Measurements from ENCODE around the gene USP24. TPM values are rescaled to one million over a fixed set of nuclear protein-coding genes. Genes with fewer than 3 reads are reported as not detected.

Gene USP24
- total RNA-seq, 1 donor from 2014 or later: 50.5 TPM

DNA sequence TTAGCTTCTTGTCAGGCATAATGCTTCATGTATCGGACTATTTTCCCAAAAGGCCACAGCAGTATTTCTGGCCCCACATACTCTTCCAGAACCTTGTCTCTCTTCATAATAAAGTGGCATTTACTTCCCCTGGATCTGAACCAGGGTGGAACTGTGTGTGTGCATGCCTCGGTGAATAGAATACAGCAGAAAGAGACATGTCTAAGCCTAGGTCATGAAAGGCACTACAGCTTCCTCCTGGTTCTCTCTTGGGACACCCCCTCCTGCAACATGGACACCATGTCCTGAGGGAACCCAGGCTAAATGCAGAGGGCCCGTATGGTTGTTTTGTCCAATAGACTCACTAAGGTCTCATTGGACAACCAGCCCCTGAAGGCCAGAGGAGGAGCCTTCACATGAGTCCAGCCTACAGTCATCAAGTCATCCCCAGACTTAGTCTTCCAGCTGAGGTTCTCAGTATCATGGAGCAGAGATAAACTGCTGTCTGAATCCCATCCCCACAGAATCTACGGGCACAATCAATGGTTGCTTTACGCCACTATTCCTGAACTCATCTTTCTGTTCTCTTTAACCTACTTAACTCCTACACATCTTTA lies 35.0 kb downstream of the USP24 start:
- no peak for TF ChIP-seq EZH2 (IDR thresholded peaks at IDR 0.05)
- TF ChIP-seq, protein P1, sequence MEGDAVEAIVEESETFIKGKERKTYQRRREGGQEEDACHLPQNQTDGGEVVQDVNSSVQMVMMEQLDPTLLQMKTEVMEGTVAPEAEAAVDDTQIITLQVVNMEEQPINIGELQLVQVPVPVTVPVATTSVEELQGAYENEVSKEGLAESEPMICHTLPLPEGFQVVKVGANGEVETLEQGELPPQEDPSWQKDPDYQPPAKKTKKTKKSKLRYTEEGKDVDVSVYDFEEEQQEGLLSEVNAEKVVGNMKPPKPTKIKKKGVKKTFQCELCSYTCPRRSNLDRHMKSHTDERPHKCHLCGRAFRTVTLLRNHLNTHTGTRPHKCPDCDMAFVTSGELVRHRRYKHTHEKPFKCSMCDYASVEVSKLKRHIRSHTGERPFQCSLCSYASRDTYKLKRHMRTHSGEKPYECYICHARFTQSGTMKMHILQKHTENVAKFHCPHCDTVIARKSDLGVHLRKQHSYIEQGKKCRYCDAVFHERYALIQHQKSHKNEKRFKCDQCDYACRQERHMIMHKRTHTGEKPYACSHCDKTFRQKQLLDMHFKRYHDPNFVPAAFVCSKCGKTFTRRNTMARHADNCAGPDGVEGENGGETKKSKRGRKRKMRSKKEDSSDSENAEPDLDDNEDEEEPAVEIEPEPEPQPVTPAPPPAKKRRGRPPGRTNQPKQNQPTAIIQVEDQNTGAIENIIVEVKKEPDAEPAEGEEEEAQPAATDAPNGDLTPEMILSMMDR (IDR thresholded peaks at IDR 0.05): no peak
- TF ChIP-seq EZH2phosphoT487 (IDR thresholded peaks at IDR 0.05): no peak
- H3F3A ChIP-seq (ENCODE audit: low read depth): no peaks in the 10 kb centered on the region
- peaks cover 13% of the 10 kb centered on the region for H3K9me3 ChIP-seq (ENCODE audit: low read depth)
- no peak for DNase-seq (ENCODE audit: low spot score)
- Mint-ChIP-seq H3K9me3 (peaks cover 24% of the 10 kb centered on the region), H3K4me1 (no peaks in the 10 kb centered on the region), H3K4me3 (no peak overlapping the region), H3K27me3 (ENCODE audit: insufficient read depth, low read depth) (no peaks in the 10 kb centered on the region), H3K36me3 (peaks cover 32% of the 10 kb centered on the region), H3K27ac (no peak overlapping the region)
- no peak overlapping the region for H3K27ac ChIP-seq
- no peaks in the 10 kb centered on the region for H3K4me1 ChIP-seq
- H3K27me3 ChIP-seq: no peaks in the 10 kb centered on the region
- H3K4me2 ChIP-seq: no peak overlapping the region
- H3K9ac ChIP-seq: no peak overlapping the region
- no peaks in the 10 kb centered on the region for H4K20me1 ChIP-seq (ENCODE audit: low read depth)
- H3K79me2 ChIP-seq (ENCODE audit: low read depth): peaks cover 63% of the 10 kb centered on the region
- no peaks in the 10 kb centered on the region for H3K36me3 ChIP-seq
- no peak overlapping the region for H2AFZ ChIP-seq (replicated peaks)
- H3K4me3 ChIP-seq: no peak overlapping the region

DNA sequence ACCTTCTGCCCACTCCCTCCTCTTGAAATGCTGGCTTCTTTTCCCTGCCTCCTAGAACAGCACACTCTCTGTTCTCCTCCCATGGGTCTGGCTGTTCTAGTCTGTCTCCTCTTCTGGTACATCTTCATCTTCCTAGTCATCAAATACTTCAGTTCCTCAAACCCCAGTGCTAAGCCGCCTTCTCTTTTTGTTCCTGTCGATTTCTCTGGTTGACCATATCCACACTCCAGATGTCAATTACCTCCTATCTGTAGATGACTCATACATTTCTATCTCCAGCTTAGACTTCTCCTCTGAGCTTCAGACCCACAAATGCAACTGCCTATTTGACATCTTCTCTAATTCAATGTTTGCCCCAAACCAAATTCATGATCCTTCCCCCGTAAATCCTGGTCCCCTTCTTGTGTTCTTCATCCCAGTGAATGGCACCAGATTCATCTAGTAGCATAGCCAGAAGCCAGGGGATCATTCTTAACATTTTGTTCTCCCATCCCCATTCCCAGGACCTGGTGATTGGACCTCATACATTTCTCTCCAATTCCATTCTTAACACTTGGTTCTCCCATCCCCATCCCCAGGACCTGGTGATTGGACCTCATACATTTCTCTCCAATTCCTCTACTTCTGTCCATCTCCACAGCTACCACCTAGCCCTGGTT lies 35.9 kb downstream of the USP24 start:
- Histone ChIP-seq H3K79me2 (ENCODE audit: low read depth) (peaks cover 55% of the 10 kb centered on the region), H3F3A (ENCODE audit: low read depth) (no peaks in the 10 kb centered on the region), H3K36me3 (no peaks in the 10 kb centered on the region), H3K27ac (no peak overlapping the region), H3K27me3 (no peaks in the 10 kb centered on the region), H3K9ac (no peak overlapping the region), H2AFZ (replicated peaks) (no peak overlapping the region), H3K9me3 (ENCODE audit: low read depth) (peaks cover 6% of the 10 kb centered on the region), H4K20me1 (ENCODE audit: low read depth) (no peaks in the 10 kb centered on the region), H3K4me2 (no peak overlapping the region), H3K4me3 (no peak overlapping the region), H3K4me1 (no peaks in the 10 kb centered on the region)
- peaks cover 17% of the 10 kb centered on the region for H3K9me3 Mint-ChIP-seq
- no peaks in the 10 kb centered on the region for H3K4me1 Mint-ChIP-seq
- TF ChIP-seq EZH2phosphoT487 (IDR thresholded peaks at IDR 0.05): no peak
- no peak for TF ChIP-seq EZH2 (IDR thresholded peaks at IDR 0.05)
- TF ChIP-seq, protein P1 (IDR thresholded peaks at IDR 0.05): no peak
- H3K27ac Mint-ChIP-seq: no peak overlapping the region
- H3K4me3 Mint-ChIP-seq: no peak overlapping the region
- H3K36me3 Mint-ChIP-seq: peaks cover 26% of the 10 kb centered on the region
- no peak for DNase-seq (ENCODE audit: low spot score)
- H3K27me3 Mint-ChIP-seq (ENCODE audit: insufficient read depth, low read depth): no peaks in the 10 kb centered on the region

DNA sequence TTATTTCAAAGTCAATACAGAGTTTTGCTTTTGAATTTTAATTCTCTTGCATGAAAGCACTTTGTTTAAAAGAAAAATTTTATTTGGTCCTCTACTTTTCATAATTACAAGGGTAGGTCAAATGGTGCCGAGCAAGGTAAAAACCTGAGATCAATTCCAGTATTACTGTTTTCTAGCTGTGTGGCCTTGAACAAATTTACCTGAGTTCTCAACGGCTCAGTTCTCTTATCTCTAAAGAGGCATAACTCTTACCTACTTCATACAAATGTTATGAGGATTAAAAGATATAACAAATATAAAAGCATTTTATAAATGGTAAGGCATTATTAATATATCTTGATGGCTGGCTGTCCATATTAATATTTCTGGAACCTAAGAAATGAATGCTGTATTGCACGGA lies 42.5 kb downstream of the USP24 start:
- H3K4me1 Mint-ChIP-seq: peaks cover 10% of the 10 kb centered on the region
- H3K9me3 Mint-ChIP-seq: no peaks in the 10 kb centered on the region
- H3K4me3 Mint-ChIP-seq: no peak overlapping the region
- H3F3A ChIP-seq (ENCODE audit: low read depth): no peaks in the 10 kb centered on the region
- peaks cover 17% of the 10 kb centered on the region for H3K36me3 Mint-ChIP-seq
- no peaks in the 10 kb centered on the region for H3K9me3 ChIP-seq (ENCODE audit: low read depth)
- no peak overlapping the region for H3K4me3 ChIP-seq
- H3K9ac ChIP-seq: no peak overlapping the region
- H3K4me1 ChIP-seq: no peaks in the 10 kb centered on the region
- no peak overlapping the region for H3K4me2 ChIP-seq
- H3K36me3 ChIP-seq: peaks cover 13% of the 10 kb centered on the region
- H3K27ac Mint-ChIP-seq: no peak overlapping the region
- TF ChIP-seq EZH2phosphoT487 (IDR thresholded peaks at IDR 0.05): no peak
- TF ChIP-seq, protein P1 (IDR thresholded peaks at IDR 0.05): no peak
- no peak overlapping the region for H2AFZ ChIP-seq (replicated peaks)
- H3K27me3 ChIP-seq: no peaks in the 10 kb centered on the region
- no peak for DNase-seq (ENCODE audit: low spot score)
- H3K79me2 ChIP-seq (ENCODE audit: low read depth): no peaks in the 10 kb centered on the region
- no peak overlapping the region for H3K27ac ChIP-seq
- no peaks in the 10 kb centered on the region for H3K27me3 Mint-ChIP-seq (ENCODE audit: insufficient read depth, low read depth)
- H4K20me1 ChIP-seq (ENCODE audit: low read depth): peaks cover 6% of the 10 kb centered on the region
